Stimulated activated CD8-positive, alpha-beta memory T cell treated with anti-CD3 and anti-CD28 coated beads, Interleukin-15, amount 100 ng/mL, for 24 hours (primary cell): ENCODE measurements around the gene PPP1R3F.
"Not testable (repeated sequence)": the region's sequence is repeated elsewhere in the genome, so short reads cannot be mapped to it uniquely, and the experiment has no call there.

Source experiments
- DNase-seq: peaks from one replicate; pipeline ENCODE4 v3.0.0-alpha.2; 2020; ENCODE audit warnings: low read depth

The PPP1R3F gene

GRCh38 chrX:49276207-49276606 is 6.6 kb downstream of the PPP1R3F start:
- no peak for DNase-seq

GRCh38 chrX:49276671-49277534 is 7.3 kb downstream of the PPP1R3F start:
- no peak for DNase-seq

GRCh38 chrX:49277535-49277830 is 7.9 kb downstream of the PPP1R3F start:
- DNase-seq, result no peak

GRCh38 chrX:49278081-49278480 is 8.5 kb downstream of the PPP1R3F start:
- DNase-seq, result no peak

- DNase-seq, result no peak
Observed at GRCh38 chrX:49282647-49283011, 13.0 kb downstream of the PPP1R3F start.

GRCh38 chrX:49284212-49284611 is 14.6 kb downstream of the PPP1R3F start:
- no peak for DNase-seq

GRCh38 chrX:49286136-49286535 is 16.5 kb downstream of the PPP1R3F start:
- DNase-seq, result no peak

GRCh38 chrX:49286581-49286980 is 17.0 kb downstream of the PPP1R3F start:
- DNase-seq, result no peak

- DNase-seq, result no peak
Observed at GRCh38 chrX:49287665-49288064, 18.1 kb downstream of the PPP1R3F start.

GRCh38 chrX:49290215-49290614 is 20.6 kb downstream of the PPP1R3F start:
- DNase-seq, result no peak

GRCh38 chrX:49291615-49292337 is 22.2 kb downstream of the PPP1R3F start:
- DNase-seq, result peak; percentile 42

- DNase-seq, result no peak
Observed at GRCh38 chrX:49292400-49293362, 23.1 kb downstream of the PPP1R3F start.

GRCh38 chrX:49299293-49299692 is 29.7 kb downstream of the PPP1R3F start:
- DNase-seq, result not testable (repeated sequence)

- DNase-seq, result no peak
Observed at GRCh38 chrX:49300703-49301102, 31.1 kb downstream of the PPP1R3F start.

- no peak for DNase-seq
Observed at GRCh38 chrX:49303346-49303745, 33.8 kb downstream of the PPP1R3F start, which contains the start of gene GAGE10. Gene GAGE10, plus strand, starts transcription at chrX:49303646. Its CDS starts 1,214 bp downstream, at chrX:49304860.

- DNase-seq, result not testable (repeated sequence)
Observed at GRCh38 chrX:49307775-49308174, 38.2 kb downstream of the PPP1R3F start.

- no peak for DNase-seq
Observed at GRCh38 chrX:49308604-49309269, 39.1 kb downstream of the PPP1R3F start.

- DNase-seq, result no peak
Observed at GRCh38 chrX:49309401-49309981, 39.9 kb downstream of the PPP1R3F start.

- no peak for DNase-seq
Observed at GRCh38 chrX:49310371-49310770, 40.8 kb downstream of the PPP1R3F start.

- DNase-seq, result no peak
Observed at GRCh38 chrX:49312176-49312575, 42.6 kb downstream of the PPP1R3F start.

- no peak for DNase-seq
Observed at GRCh38 chrX:49316085-49316484, 46.5 kb downstream of the PPP1R3F start.
